DOHH2 (cell line): ENCODE measurements around the gene NALCN.

Experiments
- H3F3A ChIP-seq: fragments of 200-600 bp; sonication (generic), shearing (Covaris generic); 2 replicates; pipeline ENCODE4 v1.6.0; 2016; ENCODE audit warnings: antibody characterized with exemption, mild to moderate bottlenecking; ENCODE audit not compliant: control insufficient read depth, insufficient read depth
- H3K27ac ChIP-seq: fragments of 200-600 bp; sonication (generic); 2 replicates; pipeline ENCODE4 v1.5.1; 2014; ENCODE audit warnings: low read depth, mild to moderate bottlenecking, low read length, moderate library complexity
- H3K27me3 ChIP-seq: fragments of 200-600 bp; sonication (generic); 2 replicates; pipeline ENCODE4 v1.6.1; 2014; ENCODE audit warnings: mild to moderate bottlenecking, low read length, mixed read lengths; ENCODE audit not compliant: control insufficient read depth
- H3K36me3 ChIP-seq: fragments of 200-600 bp; sonication (generic); 2 replicates; pipeline ENCODE4 v1.6.1; 2014; ENCODE audit warnings: mild to moderate bottlenecking, low read length, moderate library complexity, mixed read lengths; ENCODE audit not compliant: control insufficient read depth
- H3K4me1 ChIP-seq: fragments of 200-600 bp; sonication (generic); 2 replicates; pipeline ENCODE4 v1.6.1; 2014; ENCODE audit warnings: mild to moderate bottlenecking, low read length, mixed read lengths; ENCODE audit not compliant: control insufficient read depth
- H3K4me2 ChIP-seq: fragments of 200-600 bp; sonication (generic); 2 replicates; pipeline ENCODE4 v1.6.0; 2014; ENCODE audit warnings: mild to moderate bottlenecking, low read length, moderate library complexity
- H3K4me3 ChIP-seq: fragments of 200-600 bp; sonication (generic); 2 replicates; pipeline ENCODE4 v1.5.1; 2014; ENCODE audit warnings: mild to moderate bottlenecking, low read length, mixed read lengths
- H3K79me2 ChIP-seq: fragments of 200-600 bp; sonication (generic); 2 replicates; pipeline ENCODE4 v1.6.1; 2014; ENCODE audit warnings: mild to moderate bottlenecking, low read length, mixed read lengths; ENCODE audit not compliant: control insufficient read depth
- H3K9me2 ChIP-seq: fragments of 200-600 bp; sonication (generic); replicated peaks from 2 replicates; pipeline ENCODE4 v1.6.1; 2014; ENCODE audit warnings: mild to moderate bottlenecking, low read length, mixed read lengths; ENCODE audit not compliant: control insufficient read depth
- H3K9me3 ChIP-seq: fragments of 200-600 bp; sonication (generic); 2 replicates; pipeline ENCODE4 v1.6.1; 2014; ENCODE audit warnings: antibody characterized with exemption, low read length, mixed read lengths; ENCODE audit not compliant: control insufficient read depth, insufficient read depth
- H4K20me1 ChIP-seq: fragments of 200-600 bp; sonication (generic); 2 replicates; pipeline ENCODE4 v1.6.0; 2014; ENCODE audit warnings: low read depth, mild to moderate bottlenecking, antibody characterized with exemption, low read length, moderate library complexity; ENCODE audit not compliant: control insufficient read depth, insufficient read depth
- EZH2phosphoT487 ChIP-seq: fragments of 200-600 bp; sonication (generic); IDR thresholded peaks from 2 replicates; pipeline ENCODE4 v1.6.1; 2017; ENCODE audit warnings: borderline replicate concordance, mild to moderate bottlenecking, antibody characterized with exemption, low read length, moderate library complexity, mixed read lengths
- TF ChIP-seq, protein P1 (sequence below): fragments of 200-600 bp; sonication (generic); IDR thresholded peaks from one replicate; pipeline ENCODE4 v1.5.1; 2014; ENCODE audit warnings: antibody characterized with exemption, mild to moderate bottlenecking, low read depth, low read length; ENCODE audit not compliant: poor library complexity, severe bottlenecking

The NALCN gene

DNA sequence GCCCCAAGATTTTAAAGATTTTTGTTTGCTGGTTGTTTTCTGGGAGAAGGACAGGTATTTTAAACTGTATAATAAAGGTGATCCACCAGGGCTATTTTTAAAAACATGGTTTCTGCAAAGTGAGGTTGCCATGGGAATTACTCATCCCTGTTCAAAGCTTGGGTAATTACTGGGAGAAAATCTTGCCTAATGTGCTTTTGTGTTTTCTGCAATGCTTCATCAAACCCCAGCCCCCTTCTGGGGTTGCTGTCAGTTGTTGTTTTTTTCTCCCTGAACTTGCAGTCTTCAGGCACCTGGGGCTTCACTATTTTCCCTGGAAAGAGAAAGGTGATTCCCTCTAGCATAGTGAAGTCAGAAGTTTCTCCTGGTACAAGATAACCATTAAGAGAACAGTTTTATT lies 277.2 kb downstream of the NALCN start:
- Histone ChIP-seq H3K4me3 (no peak overlapping the region), H3K9me3 (no peaks in the 10 kb centered on the region), H3K4me2 (no peak overlapping the region), H3K79me2 (no peaks in the 10 kb centered on the region), H3K36me3 (no peaks in the 10 kb centered on the region), H3K4me1 (no peaks in the 10 kb centered on the region), H3F3A (no peaks in the 10 kb centered on the region), H3K27ac (no peak overlapping the region), H4K20me1 (no peaks in the 10 kb centered on the region), H3K9me2 (no peaks in the 10 kb centered on the region), H3K27me3 (no peaks in the 10 kb centered on the region)
- TF ChIP-seq, protein P1, sequence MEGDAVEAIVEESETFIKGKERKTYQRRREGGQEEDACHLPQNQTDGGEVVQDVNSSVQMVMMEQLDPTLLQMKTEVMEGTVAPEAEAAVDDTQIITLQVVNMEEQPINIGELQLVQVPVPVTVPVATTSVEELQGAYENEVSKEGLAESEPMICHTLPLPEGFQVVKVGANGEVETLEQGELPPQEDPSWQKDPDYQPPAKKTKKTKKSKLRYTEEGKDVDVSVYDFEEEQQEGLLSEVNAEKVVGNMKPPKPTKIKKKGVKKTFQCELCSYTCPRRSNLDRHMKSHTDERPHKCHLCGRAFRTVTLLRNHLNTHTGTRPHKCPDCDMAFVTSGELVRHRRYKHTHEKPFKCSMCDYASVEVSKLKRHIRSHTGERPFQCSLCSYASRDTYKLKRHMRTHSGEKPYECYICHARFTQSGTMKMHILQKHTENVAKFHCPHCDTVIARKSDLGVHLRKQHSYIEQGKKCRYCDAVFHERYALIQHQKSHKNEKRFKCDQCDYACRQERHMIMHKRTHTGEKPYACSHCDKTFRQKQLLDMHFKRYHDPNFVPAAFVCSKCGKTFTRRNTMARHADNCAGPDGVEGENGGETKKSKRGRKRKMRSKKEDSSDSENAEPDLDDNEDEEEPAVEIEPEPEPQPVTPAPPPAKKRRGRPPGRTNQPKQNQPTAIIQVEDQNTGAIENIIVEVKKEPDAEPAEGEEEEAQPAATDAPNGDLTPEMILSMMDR = no peak
- TF ChIP-seq EZH2phosphoT487 = no peak

DNA sequence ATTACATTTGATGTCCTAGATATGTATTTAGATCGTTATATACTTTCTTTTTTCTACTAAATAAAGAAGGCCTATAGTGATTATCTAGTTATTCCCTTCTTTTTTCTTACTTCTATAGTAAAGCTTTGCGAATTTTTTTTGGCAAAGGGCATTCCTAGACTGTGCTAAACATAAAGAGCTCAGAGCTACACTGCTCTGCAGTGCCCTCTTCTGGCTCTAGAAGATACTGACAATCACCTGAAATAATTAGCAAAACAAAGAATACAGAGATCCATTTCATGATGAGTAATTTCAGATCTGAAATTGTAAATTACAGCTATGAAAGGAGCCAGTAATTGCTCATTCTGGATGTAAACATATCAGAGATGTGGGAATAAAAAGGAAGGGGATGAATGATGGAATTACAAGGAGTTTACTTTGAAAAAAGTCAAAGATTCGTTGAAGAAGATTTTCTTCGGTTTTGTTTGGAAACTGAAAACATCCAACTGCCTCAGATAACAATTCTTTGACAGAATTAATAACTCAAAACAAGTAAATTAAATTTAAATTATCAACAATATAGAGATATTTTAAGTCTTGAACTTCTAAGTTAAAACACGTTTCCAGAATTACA lies 288.5 kb downstream of the NALCN start:
- no peak overlapping the region for H3K4me3 ChIP-seq
- no peaks in the 10 kb centered on the region for H4K20me1 ChIP-seq
- H3K9me2 ChIP-seq = no peaks in the 10 kb centered on the region
- no peak overlapping the region for H3K27ac ChIP-seq
- H3F3A ChIP-seq = no peaks in the 10 kb centered on the region
- no peaks in the 10 kb centered on the region for H3K9me3 ChIP-seq
- no peaks in the 10 kb centered on the region for H3K27me3 ChIP-seq
- no peaks in the 10 kb centered on the region for H3K36me3 ChIP-seq
- H3K79me2 ChIP-seq = no peaks in the 10 kb centered on the region
- no peak overlapping the region for H3K4me2 ChIP-seq
- no peak for TF ChIP-seq EZH2phosphoT487
- TF ChIP-seq, protein P1 = peak; percentile 77
- H3K4me1 ChIP-seq = no peaks in the 10 kb centered on the region

DNA sequence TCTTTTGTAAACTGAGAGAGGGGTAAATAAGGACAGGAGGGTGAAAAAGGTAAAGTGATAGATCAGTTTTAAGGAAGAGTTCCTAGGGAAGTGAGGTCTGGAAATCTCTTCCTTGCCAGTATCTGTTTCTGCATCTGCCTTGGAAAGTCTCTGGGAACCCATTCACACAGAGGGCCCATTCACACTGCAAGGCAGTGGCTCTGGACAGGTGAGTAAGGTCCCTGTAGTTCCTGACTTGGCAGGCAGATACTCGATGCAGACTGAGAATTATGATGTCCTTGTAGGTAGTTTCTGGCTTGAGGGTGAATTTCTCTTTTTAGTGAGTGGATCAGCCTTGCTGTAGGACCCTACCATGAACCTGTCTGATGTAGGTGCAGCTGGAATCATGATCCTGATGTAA lies 293.3 kb downstream of the NALCN start:
- Histone ChIP-seq H3K79me2 (no peaks in the 10 kb centered on the region), H3K27me3 (no peaks in the 10 kb centered on the region), H3F3A (no peaks in the 10 kb centered on the region), H3K4me3 (no peak overlapping the region), H3K36me3 (no peaks in the 10 kb centered on the region), H4K20me1 (no peaks in the 10 kb centered on the region), H3K9me2 (no peaks in the 10 kb centered on the region), H3K4me1 (no peaks in the 10 kb centered on the region), H3K4me2 (no peak overlapping the region), H3K27ac (no peak overlapping the region), H3K9me3 (no peaks in the 10 kb centered on the region)
- TF ChIP-seq, protein P1 = no peak
- no peak for TF ChIP-seq EZH2phosphoT487
